Frontal cortex (tissue), 4 donors: ENCODE measurements around the gene UBE2U. TPM values are rescaled to one million over a fixed set of nuclear protein-coding genes. Genes with fewer than 3 reads are reported as not detected.

Experiments
- DNase-seq, 2 donors: peaks; one replicate each; pipeline ENCODE4 v3.0.0; 2012; ENCODE audit warnings: low spot score in 2 of 2
- FAIRE-seq: peaks from 2 replicates; lab custom pipeline; 2012; peaks lifted over from hg19 to GRCh38; lab: Jason Lieb, UNC
- total RNA-seq: library from RNA; depleted of rRNA; stranded (reverse); fragments of >200 nt; gene quantifications from one replicate; pipeline ENCODE4 v1.2.3, GENCODE V29; 2014
- donor health status: control.
- donor health status: control.
- donor health status: control.

UBE2U gene
- total RNA-seq, 1 donor from 2014 or later: not detected

DNA sequence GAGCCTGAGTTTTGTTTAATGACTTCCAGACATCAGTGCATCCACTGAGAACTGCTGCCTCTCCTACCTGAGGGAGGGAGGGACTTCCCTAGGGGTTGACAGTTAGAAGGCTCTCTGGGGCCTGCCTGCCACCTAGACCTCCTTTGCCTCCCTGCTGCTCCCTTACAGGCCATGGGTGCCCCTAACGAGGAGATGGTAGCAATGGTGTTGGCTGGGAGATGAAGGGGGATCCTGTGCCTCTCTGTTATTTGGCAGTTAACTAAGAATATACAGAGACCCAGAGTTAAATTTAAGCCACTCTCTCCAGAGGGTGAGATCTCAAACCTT lies 66.1 kb downstream of the UBE2U start:
- DNase-seq (no peak), FAIRE-seq (no peak)

GRCh38 chr1:64280001-64280400 lies 76.6 kb downstream of the UBE2U start:
- DNase-seq: no peak
- FAIRE-seq: no peak

DNA sequence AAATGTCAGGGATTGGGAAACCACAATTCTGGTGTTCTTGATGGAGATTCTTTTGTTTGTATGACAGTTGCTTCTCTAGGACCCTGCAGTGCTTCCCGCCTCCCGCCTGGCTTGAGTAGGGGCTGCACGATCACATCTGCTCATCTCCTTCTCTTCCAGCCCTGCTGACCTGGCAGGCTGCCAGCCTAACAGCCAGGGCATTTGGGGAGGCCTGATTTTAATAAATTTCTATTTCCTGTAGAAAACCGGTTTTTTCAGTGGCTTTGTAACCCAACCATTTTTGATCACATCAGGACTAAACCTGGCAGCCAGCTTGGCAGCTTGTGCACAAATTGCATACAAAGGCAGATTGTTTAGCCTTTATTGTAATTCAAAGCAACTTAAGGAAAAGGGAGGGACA lies 78.9 kb downstream of the UBE2U start:
- DNase-seq: peak in 1 of 2 donors; percentile 2
- no peak for FAIRE-seq

DNA sequence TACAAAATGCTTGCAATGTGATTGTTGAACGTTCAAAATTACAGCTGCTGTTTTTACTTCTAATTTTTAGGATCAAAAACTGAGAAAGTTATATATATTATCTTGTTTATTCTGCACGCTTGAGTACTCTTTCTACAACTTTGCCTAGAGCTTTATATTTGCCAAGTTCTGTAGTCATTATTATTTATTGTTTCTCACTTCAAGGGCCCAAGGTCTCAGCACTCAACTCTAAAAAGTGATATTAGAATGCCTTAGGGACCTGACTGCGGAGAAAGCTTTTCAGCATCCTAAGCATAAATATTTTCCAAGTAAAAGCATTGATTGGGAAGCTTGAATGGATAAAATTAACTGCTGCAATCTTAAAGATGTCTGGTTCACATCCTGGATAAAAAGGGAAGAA lies 83.6 kb downstream of the UBE2U start:
- no peak for DNase-seq
- FAIRE-seq: no peak

- DNase-seq: no peak
- FAIRE-seq: no peak
These were observed 87.0 kb downstream of the UBE2U start for GRCh38 chr1:64290420-64290819.

DNA sequence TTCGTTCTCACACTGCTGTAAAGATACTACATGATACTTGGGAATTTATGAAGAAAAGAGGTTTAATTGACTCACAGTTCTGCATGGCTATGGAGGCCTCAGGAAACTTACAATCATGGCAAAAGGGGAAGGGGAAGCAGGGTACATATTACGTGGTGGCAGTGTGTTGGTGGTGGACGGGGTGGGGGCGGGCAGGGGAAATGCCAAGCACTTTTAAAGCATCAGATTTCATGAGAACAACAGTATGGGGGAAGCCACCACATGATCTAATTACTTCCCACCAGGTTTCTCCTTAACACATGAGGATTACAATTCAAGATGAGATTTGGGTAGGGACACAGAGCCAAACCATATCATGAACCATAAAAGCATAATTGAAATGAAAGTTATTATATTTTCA lies 88.5 kb downstream of the UBE2U start:
- DNase-seq (no peak), FAIRE-seq (no peak)

- FAIRE-seq: no peak
These were observed 89.0 kb downstream of the UBE2U start for GRCh38 chr1:64292399-64292798.

GRCh38 chr1:64293820-64294219 lies 90.4 kb downstream of the UBE2U start:
- FAIRE-seq (no peak), DNase-seq (no peak)

More at GRCh38 chr1:64292399-64292798, 89.0 kb downstream of the UBE2U start:
- DNase-seq: no peak

DNA sequence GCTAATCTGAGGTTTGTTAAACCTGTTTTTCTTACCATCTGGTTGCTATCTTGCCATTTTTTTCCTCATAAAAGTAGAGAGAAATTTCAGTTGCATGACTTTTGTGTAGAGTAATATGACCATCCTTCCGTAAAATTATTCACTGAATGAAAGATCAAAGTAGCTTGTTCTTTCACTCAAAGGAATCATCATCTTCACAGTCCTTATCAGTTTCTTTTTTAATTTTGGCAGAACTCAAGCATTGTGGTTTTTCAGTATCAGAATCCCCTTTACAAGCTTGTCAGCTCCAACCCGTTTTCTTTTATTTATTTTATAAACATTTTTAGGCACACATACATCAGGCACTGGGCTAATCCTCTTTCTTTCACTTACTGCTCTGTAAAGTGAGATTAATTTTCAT lies 91.7 kb downstream of the UBE2U start:
- DNase-seq (no peak), FAIRE-seq (no peak)

GRCh38 chr1:64295561-64295960 lies 92.1 kb downstream of the UBE2U start:
- DNase-seq (no peak), FAIRE-seq (no peak)

DNA sequence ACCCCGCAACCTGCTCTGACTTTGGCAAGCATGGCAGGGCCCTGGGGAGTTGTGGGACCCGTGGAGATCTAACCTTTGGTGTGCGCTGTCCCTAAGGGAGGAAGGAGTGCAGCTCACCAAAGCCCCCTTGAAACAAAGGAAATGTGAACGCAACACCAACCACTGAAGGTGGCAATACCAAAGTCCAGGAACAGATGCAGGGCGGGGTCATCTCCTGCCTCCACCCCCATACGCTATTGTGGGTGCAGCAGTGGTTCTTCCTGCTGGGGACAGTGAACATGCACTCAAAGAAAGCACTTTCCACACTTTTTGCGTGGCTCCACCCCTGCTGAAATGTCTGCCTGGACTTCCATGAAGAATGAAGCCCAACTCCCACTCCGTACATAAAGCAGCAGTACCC lies 93.0 kb downstream of the UBE2U start:
- FAIRE-seq: no peak

DNA sequence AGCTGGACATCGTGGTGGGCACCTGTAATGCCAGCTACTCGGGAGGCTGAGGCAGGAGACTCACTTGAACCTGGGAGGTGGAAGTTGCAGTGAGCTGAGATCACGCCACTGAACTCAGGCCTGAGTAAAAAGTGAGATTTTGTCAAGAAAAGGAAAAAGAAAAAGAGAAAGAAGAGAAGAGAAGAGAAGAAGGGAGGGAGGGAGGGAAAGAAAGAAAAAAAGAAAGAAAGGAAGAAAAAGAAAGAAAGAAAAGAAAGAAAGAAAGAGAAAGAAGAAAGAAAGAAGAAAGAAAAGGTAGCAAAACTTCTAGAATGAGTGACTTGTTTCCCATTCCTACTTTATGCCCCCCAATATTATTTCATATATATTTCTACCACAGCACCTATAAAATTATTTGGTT lies 98.8 kb downstream of the UBE2U start:
- no peak for FAIRE-seq

More for the DNA sequence above, 93.0 kb downstream of the UBE2U start:
- DNase-seq: no peak

DNA sequence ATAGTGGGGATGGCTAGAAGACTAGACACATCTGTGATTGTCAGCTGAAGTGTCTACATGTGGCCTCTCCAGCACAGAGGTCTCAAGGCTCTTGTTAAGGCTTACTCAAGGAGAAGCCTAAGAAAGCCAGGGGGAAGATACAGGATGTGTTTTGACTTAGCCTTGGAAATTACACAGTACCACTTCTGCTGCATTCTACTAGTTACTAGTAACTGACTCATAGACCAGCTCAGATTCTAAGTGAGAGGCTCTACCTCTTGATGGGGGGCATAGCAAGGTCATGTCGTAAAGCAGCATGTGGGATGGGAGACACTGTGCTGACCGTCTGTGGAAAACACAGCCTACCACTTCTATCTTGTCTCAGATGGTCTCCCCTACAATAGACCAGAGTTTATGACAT lies 99.5 kb downstream of the UBE2U start:
- FAIRE-seq (no peak), DNase-seq (no peak)

More for the DNA sequence above, 98.8 kb downstream of the UBE2U start:
- no peak for DNase-seq

DNA sequence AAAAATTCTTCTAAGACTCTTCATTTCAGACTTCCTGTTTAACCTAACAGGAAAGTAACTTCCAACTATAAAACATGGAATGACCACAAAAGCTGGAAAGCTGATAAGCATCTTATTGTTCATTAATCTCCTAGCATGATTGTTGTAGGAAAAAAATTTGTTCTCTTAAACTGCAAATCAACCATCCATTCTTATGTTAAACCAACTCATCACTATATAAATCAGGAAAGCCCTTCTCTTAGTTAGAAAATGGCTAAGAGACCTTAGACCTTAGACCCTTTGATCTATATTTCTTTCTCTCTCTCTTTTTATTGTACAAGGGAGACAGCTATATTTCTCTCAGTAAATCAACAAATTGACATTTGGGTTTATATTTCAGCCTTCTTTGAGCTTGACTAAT lies 101.4 kb downstream of the UBE2U start:
- no peak for FAIRE-seq
- no peak for DNase-seq

GRCh38 chr1:64308866-64309265 lies 105.4 kb downstream of the UBE2U start:
- no peak for FAIRE-seq

DNA sequence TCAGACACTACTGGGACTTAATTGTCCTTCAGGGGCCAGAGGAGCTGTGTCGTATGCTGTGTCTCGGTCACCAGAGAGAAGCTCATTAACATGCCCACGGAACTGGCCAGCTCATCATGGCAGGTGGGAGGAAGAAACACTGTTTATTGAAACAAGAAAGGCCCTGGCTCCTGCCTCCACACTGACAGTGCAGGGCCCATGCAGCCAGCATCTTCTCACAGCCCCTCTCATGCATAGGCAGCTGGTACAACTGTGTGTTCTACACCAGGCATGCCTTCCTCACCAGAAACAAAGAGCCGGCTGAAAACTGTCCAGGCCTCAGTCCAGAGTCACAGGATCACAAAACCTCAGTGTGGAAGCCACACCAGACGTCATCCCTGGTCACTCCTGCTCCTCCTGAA lies 106.0 kb downstream of the UBE2U start:
- DNase-seq (peak; percentile 19 to 31), FAIRE-seq (no peak)

More at GRCh38 chr1:64308866-64309265, 105.4 kb downstream of the UBE2U start:
- DNase-seq: no peak

- DNase-seq: no peak
- no peak for FAIRE-seq
These were observed 107.3 kb downstream of the UBE2U start for GRCh38 chr1:64310760-64311159.

GRCh38 chr1:64312431-64312830 lies 109.0 kb downstream of the UBE2U start:
- DNase-seq: no peak
- no peak for FAIRE-seq

GRCh38 chr1:64315402-64315801 lies 112.0 kb downstream of the UBE2U start:
- DNase-seq: no peak
- FAIRE-seq: no peak
